ENCODE data around the gene NDNF.

The NDNF gene

GRCh38 chr4:121064482-121064881, 7.9 kb downstream of the NDNF start:
- no peak for TF ChIP-seq CTCF (IDR thresholded peaks at IDR 0.05; ENCODE audit: borderline replicate concordance, control extremely low read depth, extremely low read depth, insufficient read depth, missing control alignments)
- in situ Hi-C loops (cut with MboI; ENCODE audit: low sequenced_read_pairs, unreplicated experiment), result no loop called here
- DNase-seq (ENCODE audit: low spot score), result no peak

GRCh38 chr4:121062521-121062920, 9.8 kb downstream of the NDNF start:
- DNase-seq (ENCODE audit: low spot score), result no peak
- TF ChIP-seq CTCF (IDR thresholded peaks at IDR 0.05; ENCODE audit: borderline replicate concordance, control extremely low read depth, extremely low read depth, insufficient read depth, missing control alignments), result no peak
- in situ Hi-C loops (cut with MboI; ENCODE audit: low sequenced_read_pairs, unreplicated experiment), result no loop called here

GRCh38 chr4:121061861-121062260, 10.5 kb downstream of the NDNF start:
- in situ Hi-C loops (cut with MboI; ENCODE audit: low sequenced_read_pairs, unreplicated experiment), result no loop called here
- no peak for DNase-seq (ENCODE audit: low spot score)
- TF ChIP-seq CTCF (IDR thresholded peaks at IDR 0.05; ENCODE audit: borderline replicate concordance, control extremely low read depth, extremely low read depth, insufficient read depth, missing control alignments), result no peak

GRCh38 chr4:121061215-121061614, 11.1 kb downstream of the NDNF start:
- in situ Hi-C loops (cut with MboI; ENCODE audit: low sequenced_read_pairs, unreplicated experiment), result no loop called here
- DNase-seq (ENCODE audit: low spot score), result no peak
- TF ChIP-seq CTCF (IDR thresholded peaks at IDR 0.05; ENCODE audit: borderline replicate concordance, control extremely low read depth, extremely low read depth, insufficient read depth, missing control alignments), result no peak

GRCh38 chr4:121057466-121057922, 14.8 kb downstream of the NDNF start:
- no peak for DNase-seq (ENCODE audit: low spot score)
- TF ChIP-seq CTCF (IDR thresholded peaks at IDR 0.05; ENCODE audit: borderline replicate concordance, control extremely low read depth, extremely low read depth, insufficient read depth, missing control alignments), result no peak
- in situ Hi-C loops (cut with MboI; ENCODE audit: low sequenced_read_pairs, unreplicated experiment), result no loop called here

- TF ChIP-seq CTCF (IDR thresholded peaks at IDR 0.05; ENCODE audit: borderline replicate concordance, control extremely low read depth, extremely low read depth, insufficient read depth, missing control alignments), result no peak
- DNase-seq (ENCODE audit: low spot score), result no peak
- in situ Hi-C loops (cut with MboI; ENCODE audit: low sequenced_read_pairs, unreplicated experiment), result no loop called here
Measured at GRCh38 chr4:121056066-121056465, 16.3 kb downstream of the NDNF start.

GRCh38 chr4:121054373-121054772, 18.0 kb downstream of the NDNF start:
- in situ Hi-C loops (cut with MboI; ENCODE audit: low sequenced_read_pairs, unreplicated experiment), result no loop called here
- TF ChIP-seq CTCF (IDR thresholded peaks at IDR 0.05; ENCODE audit: borderline replicate concordance, control extremely low read depth, extremely low read depth, insufficient read depth, missing control alignments), result no peak
- no peak for DNase-seq (ENCODE audit: low spot score)

Data from GM13976 (cell line).